ENCODE data around the gene GTF2F1.
"Not testable (repeated sequence)": the region's sequence is repeated elsewhere in the genome, so short reads cannot be mapped to it uniquely, and the experiment has no call there.

The GTF2F1 gene

GRCh38 chr19:6392221-6393073 lies 517 bp downstream of the GTF2F1 start:
- DNase-seq (ENCODE audit: extremely low read depth in 1 of 2, low read depth in 1 of 2), result no peak

GRCh38 chr19:6387372-6387771 lies 5.6 kb downstream of the GTF2F1 start:
- DNase-seq (ENCODE audit: extremely low read depth in 1 of 2, low read depth in 1 of 2), result no peak

- DNase-seq (ENCODE audit: extremely low read depth in 1 of 2, low read depth in 1 of 2), result no peak
These were observed 8.6 kb downstream of the GTF2F1 start for GRCh38 chr19:6384381-6384780.

- no peak for DNase-seq (ENCODE audit: extremely low read depth in 1 of 2, low read depth in 1 of 2)
These were observed 9.8 kb downstream of the GTF2F1 start for GRCh38 chr19:6383188-6383587.

GRCh38 chr19:6381030-6381750 lies 11.8 kb downstream of the GTF2F1 start:
- DNase-seq (ENCODE audit: extremely low read depth in 1 of 2, low read depth in 1 of 2), result no peak

GRCh38 chr19:6379744-6380143 lies 13.2 kb downstream of the GTF2F1 start:
- DNase-seq (ENCODE audit: extremely low read depth in 1 of 2, low read depth in 1 of 2), result no peak

GRCh38 chr19:6378486-6378885 lies 14.5 kb downstream of the GTF2F1 start:
- DNase-seq (ENCODE audit: extremely low read depth in 1 of 2, low read depth in 1 of 2), result no peak

GRCh38 chr19:6378041-6378440 lies 14.9 kb downstream of the GTF2F1 start:
- DNase-seq (ENCODE audit: extremely low read depth in 1 of 2, low read depth in 1 of 2), result no peak

- DNase-seq (ENCODE audit: extremely low read depth in 1 of 2, low read depth in 1 of 2), result no peak
These were observed 16.3 kb downstream of the GTF2F1 start for GRCh38 chr19:6376512-6377190.

GRCh38 chr19:6375411-6376010 lies 17.5 kb downstream of the GTF2F1 start, which contains the start of gene PSPN:
PSPN (minus strand) TSS chr19:6375933; CDS start chr19:6375849, 84 bp downstream.
- DNase-seq (ENCODE audit: extremely low read depth in 1 of 2, low read depth in 1 of 2), result no peak

- DNase-seq (ENCODE audit: extremely low read depth in 1 of 2, low read depth in 1 of 2), result no peak
These were observed 18.1 kb downstream of the GTF2F1 start for GRCh38 chr19:6374711-6375410.

- DNase-seq (ENCODE audit: extremely low read depth in 1 of 2, low read depth in 1 of 2), result no peak
These were observed 18.7 kb downstream of the GTF2F1 start for GRCh38 chr19:6374161-6374709.

- DNase-seq (ENCODE audit: extremely low read depth in 1 of 2, low read depth in 1 of 2), result no peak
These were observed 19.2 kb downstream of the GTF2F1 start for GRCh38 chr19:6373813-6374108.

GRCh38 chr19:6373096-6373812 lies 19.7 kb downstream of the GTF2F1 start:
- peak; percentile 97 to 99 for DNase-seq (ENCODE audit: extremely low read depth in 1 of 2, low read depth in 1 of 2)

- peak; percentile 82 to 98 for DNase-seq (ENCODE audit: extremely low read depth in 1 of 2, low read depth in 1 of 2)
These were observed 20.3 kb downstream of the GTF2F1 start, which contains the start of gene ALKBH7 for GRCh38 chr19:6372594-6373095. ALKBH7 (plus strand) TSS chr19:6372794; CDS start chr19:6372821, 27 bp downstream.

GRCh38 chr19:6364353-6364752 lies 28.6 kb downstream of the GTF2F1 start:
- no peak for DNase-seq (ENCODE audit: extremely low read depth in 1 of 2, low read depth in 1 of 2)

- no peak for DNase-seq (ENCODE audit: extremely low read depth in 1 of 2, low read depth in 1 of 2)
These were observed 30.6 kb downstream of the GTF2F1 start for GRCh38 chr19:6362351-6362801.

- no peak for DNase-seq (ENCODE audit: extremely low read depth in 1 of 2, low read depth in 1 of 2)
These were observed 31.0 kb downstream of the GTF2F1 start for GRCh38 chr19:6362027-6362350.

GRCh38 chr19:6360857-6361216 lies 32.1 kb downstream of the GTF2F1 start:
- DNase-seq (ENCODE audit: extremely low read depth in 1 of 2, low read depth in 1 of 2), result not testable (repeated sequence)
